GM10248 (cell line): ENCODE measurements around the gene SLC35A3.

ENCODE experiments used
- CTCF ChIA-PET: fragments of 300-600 bp; sonication (Branson Sonifier 250); formaldehyde crosslinking; extraction: SDS; loops from one replicate; lab custom pipeline; 2021; ENCODE audit warnings: antibody characterized with exemption; lab: Yijun Ruan, JAX
- POLR2A ChIA-PET: fragments of 350-650 bp; sonication (Branson Sonifier 250); formaldehyde crosslinking; extraction: SDS; loops from one replicate; lab custom pipeline; 2020; ENCODE audit warnings: antibody characterized with exemption; lab: Yijun Ruan, JAX
- DNase-seq: peaks from one replicate; pipeline ENCODE4 v3.0.0; 2012; ENCODE audit errors: extremely low spot score
- TF ChIP-seq, protein P1 (sequence below): IDR thresholded peaks from 2 replicates; pipeline ENCODE4 v1.5.1; 2012; ENCODE audit warnings: mild to moderate bottlenecking, low read depth; ENCODE audit errors: extremely low read depth, missing control alignments, control extremely low read depth

The SLC35A3 gene

DNA sequence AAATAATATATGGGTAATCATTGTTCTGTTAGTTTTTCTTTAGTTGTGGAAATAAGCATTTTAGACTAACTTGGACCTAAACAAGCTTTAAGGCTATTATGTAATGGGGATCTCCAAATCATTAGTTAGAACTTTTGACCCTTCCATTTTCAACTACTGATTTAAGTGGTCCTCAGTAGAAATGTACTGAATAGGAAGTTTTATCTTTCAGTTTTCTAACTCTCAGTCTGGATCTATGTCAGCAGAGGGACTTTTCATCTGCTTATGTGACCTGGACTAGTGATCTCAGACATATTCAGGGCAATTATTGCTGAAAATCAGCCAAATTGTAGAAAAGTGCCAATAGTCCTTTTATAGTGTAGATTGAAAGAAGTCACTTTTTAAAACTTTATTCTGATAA lies 106.9 kb downstream of the SLC35A3 start:
- CTCF ChIA-PET = interaction anchor here (0.7 to 2.1 kb wide), 4 partner anchors 9 to 379 kb away, joined by 3 to 6 read pairs (median 4); a partner anchor contains a TSS
- POLR2A ChIA-PET = interaction anchor here (0.7 kb wide), 1 partner anchor 39 kb away, joined by 3 read pairs; a partner anchor contains a TSS
- TF ChIP-seq, protein P1, sequence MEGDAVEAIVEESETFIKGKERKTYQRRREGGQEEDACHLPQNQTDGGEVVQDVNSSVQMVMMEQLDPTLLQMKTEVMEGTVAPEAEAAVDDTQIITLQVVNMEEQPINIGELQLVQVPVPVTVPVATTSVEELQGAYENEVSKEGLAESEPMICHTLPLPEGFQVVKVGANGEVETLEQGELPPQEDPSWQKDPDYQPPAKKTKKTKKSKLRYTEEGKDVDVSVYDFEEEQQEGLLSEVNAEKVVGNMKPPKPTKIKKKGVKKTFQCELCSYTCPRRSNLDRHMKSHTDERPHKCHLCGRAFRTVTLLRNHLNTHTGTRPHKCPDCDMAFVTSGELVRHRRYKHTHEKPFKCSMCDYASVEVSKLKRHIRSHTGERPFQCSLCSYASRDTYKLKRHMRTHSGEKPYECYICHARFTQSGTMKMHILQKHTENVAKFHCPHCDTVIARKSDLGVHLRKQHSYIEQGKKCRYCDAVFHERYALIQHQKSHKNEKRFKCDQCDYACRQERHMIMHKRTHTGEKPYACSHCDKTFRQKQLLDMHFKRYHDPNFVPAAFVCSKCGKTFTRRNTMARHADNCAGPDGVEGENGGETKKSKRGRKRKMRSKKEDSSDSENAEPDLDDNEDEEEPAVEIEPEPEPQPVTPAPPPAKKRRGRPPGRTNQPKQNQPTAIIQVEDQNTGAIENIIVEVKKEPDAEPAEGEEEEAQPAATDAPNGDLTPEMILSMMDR = no peak
- DNase-seq = peak; percentile 60

DNA sequence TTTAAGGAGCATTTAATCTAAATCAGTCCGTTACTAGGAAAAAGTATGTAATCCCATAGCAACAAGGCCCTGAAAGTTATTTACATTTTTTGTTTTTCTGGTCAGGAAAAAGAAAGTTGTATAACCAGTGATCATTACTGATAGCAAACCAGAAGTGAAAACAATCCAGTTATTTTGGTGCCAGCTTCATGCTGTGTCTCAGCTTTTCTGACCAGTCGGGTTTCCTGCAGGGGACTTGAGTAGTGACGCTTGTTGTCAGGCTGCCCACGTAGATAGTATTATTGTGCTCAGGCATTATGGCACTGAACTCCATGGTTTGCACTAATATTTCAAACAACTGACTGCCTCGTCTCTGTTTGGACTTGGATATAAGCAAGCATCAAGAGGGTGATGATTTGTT lies 107.7 kb downstream of the SLC35A3 start:
- ChIA-PET POLR2A (interaction anchor here (0.6 kb wide), 1 partner anchor 193 kb away, joined by 3 read pairs; no protein-coding TSS in a partner anchor), CTCF (no interaction called here)
- peak; percentile 36 for DNase-seq
- TF ChIP-seq, protein P1 = no peak

DNA sequence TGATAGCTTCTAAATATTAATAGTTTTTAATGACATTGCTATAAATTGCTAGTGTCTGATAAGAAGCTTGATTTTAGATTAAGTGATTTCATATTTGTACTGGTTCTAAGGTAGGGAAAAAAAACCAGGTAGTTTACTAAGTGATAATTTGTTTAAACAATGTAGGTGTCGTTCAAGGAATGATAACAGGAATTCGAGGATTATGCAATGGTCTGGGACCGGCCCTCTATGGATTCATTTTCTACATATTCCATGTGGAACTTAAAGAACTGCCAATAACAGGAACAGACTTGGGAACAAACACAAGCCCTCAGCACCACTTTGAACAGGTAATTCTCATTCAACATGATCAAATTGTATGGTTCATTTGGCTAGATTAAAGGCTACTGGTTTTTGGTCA lies 110.5 kb downstream of the SLC35A3 start:
- TF ChIP-seq, protein P1 = no peak
- no peak for DNase-seq
- CTCF ChIA-PET = interaction anchor here (1.1 kb wide), 1 partner anchor 8 kb away, joined by 3 read pairs; no protein-coding TSS in a partner anchor
- POLR2A ChIA-PET = no interaction called here
